Thyroid gland (tissue), 4 donors: ENCODE results near the gene HOXA5. TPM values are rescaled to one million over a fixed set of nuclear protein-coding genes. Genes with fewer than 3 reads are reported as not detected.

ENCODE experiments used
- DNase-seq, 2 donors: peaks; one replicate each; pipeline ENCODE4 v3.0.0-alpha.2; 2019
- H3K27ac ChIP-seq, 3 donors: fragments of 200-600 bp; sonication (generic); 1 replicate in 2 of 3; 2 replicates in 1 of 3; pipeline ENCODE4 v1.5.1; 2016 to 2019; ENCODE audit warnings: mild to moderate bottlenecking in 1 of 3, moderate library complexity in 1 of 3
- H3K27me3 ChIP-seq: fragments of 200-600 bp; sonication (generic); one replicate; pipeline ENCODE4 v1.5.1; 2019
- H3K36me3 ChIP-seq, 2 donors: fragments of 200-600 bp; sonication (generic); one replicate each; pipeline ENCODE4 v1.5.1; 2016 to 2019
- H3K4me1 ChIP-seq, 2 donors: fragments of 200-600 bp; sonication (generic); one replicate each; pipeline ENCODE4 v1.5.1; 2017 to 2019
- H3K4me3 ChIP-seq, 3 donors: fragments of 200-600 bp; sonication (generic); replicated peaks in 1 of 3; 1 replicate in 2 of 3; 2 replicates in 1 of 3; pipeline ENCODE4 v1.5.1; 2016; ENCODE audit warnings: mild to moderate bottlenecking in 1 of 3
- H3K9me3 ChIP-seq: fragments of 200-600 bp; sonication (generic); one replicate; pipeline ENCODE4 v1.5.1; 2017
- POLR2A ChIP-seq, 2 donors: fragments of 450-650 bp; IDR thresholded peaks; one replicate each; pipeline ENCODE4 v1.6.1; 2017; ENCODE audit warnings: antibody characterized with exemption in 2 of 2, mild to moderate bottlenecking in 2 of 2, moderate library complexity in 1 of 2
- WGBS, 2 donors: methylation state at CpG; one replicate each; pipeline ENCODE4 v1.1.5; 2017; 5-methylcytosine and 5-hydroxymethylcytosine counted together
- intact Hi-C: fragments of 100-400 bp; cut with DNase I; formaldehyde crosslinking; loops from one replicate; pipeline ENCODE4 v1.15.1; 2023
- total RNA-seq, 4 donors: library from RNA; depleted of rRNA; stranded (reverse); fragments of >200 nt; gene quantifications; one replicate each; pipeline ENCODE4 v1.2.3, GENCODE V29; 2016
- TF ChIP-seq, protein P1 (sequence below), 6 experiments: fragments of 200-600 bp in 3 of 6; fragments of 450-650 bp in 3 of 6; sonication (generic) in 3 of 6; IDR thresholded peaks; one replicate each; pipeline ENCODE4 v1.5.1; 2016 to 2019; ENCODE audit warnings: antibody characterized with exemption in 6 of 6, mild to moderate bottlenecking in 2 of 6, inconsistent platforms in 1 of 6, moderate library complexity in 1 of 6

Gene HOXA5
- total RNA-seq, 4 donors from 2014 or later = 2.0 to 4.4 (median 3.3) TPM

DNA sequence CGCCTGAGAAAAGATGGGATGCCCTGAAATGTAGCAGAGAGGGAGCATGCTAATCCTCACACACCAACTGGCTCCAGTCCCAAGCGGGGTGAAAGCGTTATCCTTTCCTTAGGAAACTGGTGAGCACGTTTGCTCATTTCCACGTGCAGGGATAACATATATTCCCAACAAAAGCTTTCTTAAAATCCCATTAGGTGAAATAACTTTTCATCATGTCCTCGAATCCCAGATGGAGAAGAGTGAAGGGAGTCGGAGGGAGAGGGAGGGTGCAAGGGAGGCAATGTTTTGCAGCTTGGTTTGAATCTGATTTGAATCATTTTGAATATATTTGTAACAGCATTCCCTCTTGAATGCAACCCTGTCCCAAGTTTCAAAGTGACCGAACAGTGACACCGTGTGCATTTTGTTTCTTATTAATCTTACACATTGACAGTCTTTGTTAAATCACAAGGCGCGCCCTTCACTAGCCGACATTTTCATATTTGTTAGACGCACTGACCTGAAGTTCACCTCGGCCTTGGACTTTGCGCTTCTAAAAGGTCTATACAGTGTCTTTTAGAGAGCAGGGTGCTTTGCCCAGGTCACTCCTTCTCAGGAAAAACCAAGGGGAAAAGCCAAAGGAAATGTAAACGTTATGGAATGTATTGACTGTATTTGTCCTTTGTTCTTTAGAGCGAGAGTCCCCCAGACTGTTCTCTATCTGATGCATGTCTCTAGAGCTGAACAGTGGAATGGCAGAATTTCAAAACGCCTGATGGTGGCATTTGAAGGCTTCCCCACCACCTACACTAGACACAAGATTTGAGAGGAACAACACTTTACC, 9.9 kb downstream of the HOXA5 start:
- intact Hi-C loops = no loop called here
- peaks cover 0 to 7% of the 10 kb centered on the region in 2 donors for H3K4me1 ChIP-seq

DNA sequence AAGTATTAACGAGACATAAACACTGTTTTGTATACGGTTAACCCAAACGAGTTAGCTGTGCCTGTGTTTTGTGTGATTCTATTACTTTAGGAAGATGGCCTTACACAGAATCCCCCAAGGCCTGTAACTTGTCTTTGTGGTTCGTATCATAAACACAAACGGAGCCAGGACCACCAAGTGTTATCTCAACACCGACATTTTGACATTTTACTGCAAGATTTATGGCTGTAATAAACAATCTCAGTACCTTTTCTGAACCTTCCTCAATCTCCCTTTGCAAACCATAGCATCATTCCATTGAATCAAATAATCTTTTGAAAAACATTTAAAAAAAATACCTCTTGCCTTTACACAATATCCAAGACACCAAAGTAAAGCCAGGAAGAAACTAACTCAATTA, 10.5 kb downstream of the HOXA5 start:
- peaks cover 45% of the 10 kb centered on the region for H3K27me3 ChIP-seq
- no peak overlapping the region for H3K4me3 ChIP-seq
- no peaks in the 10 kb centered on the region for H3K36me3 ChIP-seq
- H3K27ac ChIP-seq = no peak overlapping the region
- H3K4me1 ChIP-seq = peaks cover 0 to 7% of the 10 kb centered on the region in 2 donors
- intact Hi-C loops = no loop called here
- no peaks in the 10 kb centered on the region for H3K9me3 ChIP-seq
- DNase-seq = no peak
- TF ChIP-seq, protein P1, sequence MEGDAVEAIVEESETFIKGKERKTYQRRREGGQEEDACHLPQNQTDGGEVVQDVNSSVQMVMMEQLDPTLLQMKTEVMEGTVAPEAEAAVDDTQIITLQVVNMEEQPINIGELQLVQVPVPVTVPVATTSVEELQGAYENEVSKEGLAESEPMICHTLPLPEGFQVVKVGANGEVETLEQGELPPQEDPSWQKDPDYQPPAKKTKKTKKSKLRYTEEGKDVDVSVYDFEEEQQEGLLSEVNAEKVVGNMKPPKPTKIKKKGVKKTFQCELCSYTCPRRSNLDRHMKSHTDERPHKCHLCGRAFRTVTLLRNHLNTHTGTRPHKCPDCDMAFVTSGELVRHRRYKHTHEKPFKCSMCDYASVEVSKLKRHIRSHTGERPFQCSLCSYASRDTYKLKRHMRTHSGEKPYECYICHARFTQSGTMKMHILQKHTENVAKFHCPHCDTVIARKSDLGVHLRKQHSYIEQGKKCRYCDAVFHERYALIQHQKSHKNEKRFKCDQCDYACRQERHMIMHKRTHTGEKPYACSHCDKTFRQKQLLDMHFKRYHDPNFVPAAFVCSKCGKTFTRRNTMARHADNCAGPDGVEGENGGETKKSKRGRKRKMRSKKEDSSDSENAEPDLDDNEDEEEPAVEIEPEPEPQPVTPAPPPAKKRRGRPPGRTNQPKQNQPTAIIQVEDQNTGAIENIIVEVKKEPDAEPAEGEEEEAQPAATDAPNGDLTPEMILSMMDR (IDR thresholded peaks at IDR 0.05) = no peak
- no peak for TF ChIP-seq POLR2A (IDR thresholded peaks at IDR 0.05)
- WGBS, 2 donors = 30 to 53% methylated on average over 6 of the region's 6 CpGs

More for the DNA sequence above, 9.9 kb downstream of the HOXA5 start:
- TF ChIP-seq POLR2A (IDR thresholded peaks at IDR 0.05) = no peak
- TF ChIP-seq, protein P1 (IDR thresholded peaks at IDR 0.05) = no peak
- no peaks in the 10 kb centered on the region for H3K9me3 ChIP-seq
- H3K36me3 ChIP-seq = no peaks in the 10 kb centered on the region
- peaks cover 47% of the 10 kb centered on the region for H3K27me3 ChIP-seq
- 25 to 41% methylated on average over 18 of the region's 18 CpGs for WGBS, 2 donors
- H3K4me3 ChIP-seq = no peak overlapping the region
- no peak for DNase-seq
- H3K27ac ChIP-seq = no peak overlapping the region

DNA sequence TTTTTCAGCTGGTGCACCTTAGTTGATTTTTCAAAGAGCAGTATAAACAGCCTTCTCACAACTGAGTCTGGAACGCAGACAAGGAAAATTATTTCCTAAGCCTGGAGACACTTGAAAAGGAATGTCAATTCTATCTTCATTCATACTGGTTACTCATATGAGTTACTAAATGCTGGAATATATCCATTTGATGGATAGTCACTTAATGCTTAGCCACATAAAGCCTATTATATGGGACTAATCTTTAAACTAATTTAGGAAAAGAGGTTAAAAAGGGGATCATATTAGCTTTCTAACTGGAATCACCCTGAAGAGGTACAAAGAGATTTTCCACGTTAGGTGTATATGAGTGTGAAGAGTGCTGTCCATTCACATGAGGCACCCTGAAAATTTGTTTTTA, 11.3 kb downstream of the HOXA5 start:
- DNase-seq = no peak
- peaks cover 0 to 7% of the 10 kb centered on the region in 2 donors for H3K4me1 ChIP-seq
- H3K27ac ChIP-seq = no peak overlapping the region
- H3K4me3 ChIP-seq = no peak overlapping the region
- H3K27me3 ChIP-seq = peaks cover 45% of the 10 kb centered on the region
- intact Hi-C loops = no loop called here
- no peaks in the 10 kb centered on the region for H3K36me3 ChIP-seq
- WGBS, 2 donors = 33 to 53% methylated on average over 2 of the region's 2 CpGs
- no peaks in the 10 kb centered on the region for H3K9me3 ChIP-seq
- no peak for TF ChIP-seq POLR2A (IDR thresholded peaks at IDR 0.05)
- TF ChIP-seq, protein P1 (IDR thresholded peaks at IDR 0.05) = no peak

DNA sequence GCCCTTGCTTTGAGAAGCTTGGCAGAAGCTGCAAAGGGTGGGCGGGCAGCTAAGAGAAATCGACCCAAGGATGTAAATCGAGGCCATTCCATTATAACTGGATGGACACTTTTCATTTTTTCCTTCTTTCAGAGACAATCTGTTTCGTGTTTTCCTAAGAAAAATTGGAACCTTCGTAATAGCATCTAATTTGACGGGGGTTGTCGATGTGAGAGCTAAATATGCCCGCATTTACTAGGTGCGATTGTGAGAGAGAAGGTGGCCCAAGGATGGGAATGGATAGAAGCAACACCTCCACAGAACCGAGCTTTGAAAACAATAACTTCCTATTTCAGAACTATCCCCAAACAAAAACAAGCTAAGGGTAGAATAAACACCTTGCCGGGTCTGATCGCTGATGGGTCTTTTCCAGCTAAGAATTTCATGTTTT, 12.1 kb downstream of the HOXA5 start:
- no peak overlapping the region for H3K27ac ChIP-seq
- DNase-seq = no peak
- peaks cover 38% of the 10 kb centered on the region for H3K27me3 ChIP-seq
- H3K36me3 ChIP-seq = no peaks in the 10 kb centered on the region
- H3K4me1 ChIP-seq = peaks cover 0 to 7% of the 10 kb centered on the region in 2 donors
- intact Hi-C loops = no loop called here
- TF ChIP-seq, protein P1 (IDR thresholded peaks at IDR 0.05) = no peak
- no peak for TF ChIP-seq POLR2A (IDR thresholded peaks at IDR 0.05)
- no peaks in the 10 kb centered on the region for H3K9me3 ChIP-seq
- 30 to 32% methylated on average over 12 of the region's 12 CpGs for WGBS, 2 donors
- peak overlapping the region in 1 of 3 donors; percentile 29 for H3K4me3 ChIP-seq
